RKO (cell line): ENCODE results near the gene HLA-A.

Experiments
- DNase-seq: peaks from one replicate; pipeline ENCODE4 v3.0.0-alpha.2; 2016; ENCODE audit warnings: low spot score

The HLA-A gene

DNA sequence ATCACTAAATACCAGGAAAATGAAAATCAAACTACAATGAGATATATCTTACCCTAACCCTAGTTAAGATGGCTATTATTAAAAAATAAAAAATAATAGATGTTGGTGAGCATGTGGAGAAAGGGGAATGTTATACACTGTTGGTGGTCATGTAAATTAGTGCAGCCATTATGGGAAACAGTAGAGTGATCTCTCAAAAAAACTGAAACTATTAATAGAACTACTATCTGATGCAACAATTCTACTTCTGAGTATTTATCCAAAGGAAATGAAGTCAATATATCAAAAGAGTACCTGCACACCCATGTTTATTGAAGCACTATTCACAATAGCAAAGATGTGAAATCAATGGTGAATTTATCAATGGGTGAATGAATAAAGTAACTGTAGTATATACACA, 48.6 kb downstream of the HLA-A start:
- no peak for DNase-seq

DNA sequence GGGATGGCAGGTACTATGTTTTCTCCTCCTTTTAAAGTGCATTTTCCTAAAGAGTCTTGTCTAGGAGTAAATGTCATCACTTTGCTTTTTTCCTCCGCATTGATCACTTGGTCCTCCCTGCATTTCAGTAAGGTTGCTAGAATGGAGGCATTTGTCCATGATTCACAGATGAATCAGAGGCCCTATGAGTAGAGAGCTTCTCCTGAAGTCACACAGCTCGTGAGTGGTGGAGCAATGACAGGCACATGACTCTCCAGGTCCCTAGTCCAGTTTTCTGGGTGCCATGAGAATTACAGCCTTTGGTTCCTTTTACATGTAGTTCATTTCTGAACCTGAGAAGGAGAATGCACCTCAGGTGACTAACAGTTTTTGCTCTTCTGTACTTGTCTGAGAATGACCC, 50.5 kb downstream of the HLA-A start:
- DNase-seq = peak; percentile 94

DNA sequence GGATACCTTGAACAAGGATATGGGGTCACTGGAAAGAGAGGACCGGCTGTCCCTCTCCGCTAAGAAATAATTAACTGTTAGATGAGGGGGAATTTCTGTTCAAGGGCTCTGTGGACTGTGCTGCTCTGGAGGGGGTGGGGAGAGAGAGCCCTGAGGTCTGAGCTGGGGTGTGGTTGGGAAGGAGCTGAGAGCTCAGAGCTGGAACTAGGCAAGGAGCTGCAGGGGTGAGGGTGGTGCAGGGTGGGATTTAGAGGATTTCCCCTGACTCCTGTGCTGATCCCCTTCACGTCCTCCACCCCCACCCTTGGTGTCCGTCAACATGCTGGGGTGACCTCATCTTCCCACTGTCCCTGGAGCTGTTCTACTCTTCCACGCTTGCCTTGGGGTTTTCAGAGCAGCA, 52.5 kb downstream of the HLA-A start:
- no peak for DNase-seq

DNA sequence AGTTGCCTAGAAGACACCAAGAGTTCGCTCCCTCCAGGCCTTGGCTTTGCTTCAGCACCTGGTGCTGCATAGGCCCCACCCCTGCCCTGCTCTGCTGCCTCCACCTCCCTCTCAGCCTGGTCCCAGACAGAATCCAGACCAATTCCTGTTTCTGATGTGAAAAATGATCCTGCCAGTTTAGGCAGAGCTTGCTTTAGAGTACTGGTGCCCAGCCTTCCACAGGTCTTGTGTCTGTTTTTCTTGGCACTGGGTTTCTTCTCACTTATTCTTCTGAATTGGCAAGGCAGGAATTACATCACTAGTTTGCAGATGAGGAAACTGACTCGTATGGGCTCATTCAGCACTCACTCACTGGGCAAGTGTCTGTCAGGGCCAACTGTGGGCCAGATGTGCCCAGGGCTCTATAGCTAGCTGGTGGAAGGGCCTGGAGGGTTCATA, 53.0 kb downstream of the HLA-A start:
- DNase-seq = no peak
